Fibroblast of mammary gland (primary cell): ENCODE data around the gene GAD1.

Source experiments
- DNase-seq: peaks from one replicate; pipeline ENCODE4 v3.0.0-alpha.2; 2010; ENCODE audit warnings: low read depth
- H3K4me3 ChIP-seq: 2 replicates; pipeline ENCODE4 v1.5.1; 2011; ENCODE audit warnings: low read depth, mild to moderate bottlenecking, low read length, moderate library complexity; ENCODE audit not compliant: control insufficient read depth
- CTCF ChIP-seq: conservative IDR thresholded peaks from 2 replicates; pipeline ENCODE4 v1.5.1; 2011; ENCODE audit warnings: low read depth, low read length, inconsistent platforms; ENCODE audit not compliant: control insufficient read depth, insufficient read depth

GAD1 gene

GRCh38 chr2:170821531-170822289 lies 5.0 kb downstream of the GAD1 start:
- no peak for DNase-seq
- TF ChIP-seq CTCF: no peak
- no peak overlapping the region for H3K4me3 ChIP-seq

DNA sequence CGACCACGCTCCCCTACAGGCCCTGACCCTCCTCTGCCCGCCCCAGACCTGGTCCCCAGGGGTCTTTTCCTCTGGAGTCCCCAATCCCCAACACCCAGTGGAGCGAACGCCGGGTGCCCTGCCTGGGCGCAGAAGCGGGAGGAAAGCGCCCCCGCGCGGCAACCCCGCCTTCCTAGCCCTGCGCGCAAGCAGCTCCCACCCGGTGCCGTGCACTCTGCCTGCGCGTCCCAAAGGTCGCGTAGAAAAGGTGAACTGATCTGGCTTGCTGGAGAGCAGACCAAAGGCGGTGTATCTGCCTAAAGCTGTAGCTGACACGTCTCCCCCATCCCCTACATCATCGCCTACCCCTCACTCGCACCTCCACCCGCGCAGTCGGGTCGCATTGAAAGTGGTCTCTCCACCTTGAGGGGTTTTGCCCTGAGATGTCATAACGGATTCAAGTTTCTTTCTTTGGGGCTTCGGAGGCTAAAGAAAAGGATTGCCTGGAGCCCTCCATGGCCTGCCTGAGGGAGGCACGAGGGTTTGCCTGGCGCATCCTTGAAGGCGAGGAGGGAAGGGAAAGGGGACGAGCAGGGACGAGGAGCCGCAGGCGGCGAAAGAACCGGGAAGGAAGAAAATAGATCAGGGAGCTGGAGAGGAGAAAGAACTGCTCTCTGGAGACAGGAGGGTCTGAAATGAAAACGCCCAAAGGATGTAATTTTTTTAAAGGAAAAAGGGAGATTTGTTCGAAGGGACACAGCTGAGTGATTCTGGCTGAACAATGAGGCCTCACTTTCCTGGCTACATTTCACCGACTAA lies 5.8 kb downstream of the GAD1 start:
- TF ChIP-seq CTCF: no peak
- no peak for DNase-seq
- no peak overlapping the region for H3K4me3 ChIP-seq

GRCh38 chr2:170823088-170823897 lies 6.6 kb downstream of the GAD1 start:
- no peak for TF ChIP-seq CTCF
- H3K4me3 ChIP-seq: no peak overlapping the region
- no peak for DNase-seq

- DNase-seq: no peak
- no peak overlapping the region for H3K4me3 ChIP-seq
- TF ChIP-seq CTCF: no peak
Measured at GRCh38 chr2:170823898-170824215, 7.2 kb downstream of the GAD1 start.

DNA sequence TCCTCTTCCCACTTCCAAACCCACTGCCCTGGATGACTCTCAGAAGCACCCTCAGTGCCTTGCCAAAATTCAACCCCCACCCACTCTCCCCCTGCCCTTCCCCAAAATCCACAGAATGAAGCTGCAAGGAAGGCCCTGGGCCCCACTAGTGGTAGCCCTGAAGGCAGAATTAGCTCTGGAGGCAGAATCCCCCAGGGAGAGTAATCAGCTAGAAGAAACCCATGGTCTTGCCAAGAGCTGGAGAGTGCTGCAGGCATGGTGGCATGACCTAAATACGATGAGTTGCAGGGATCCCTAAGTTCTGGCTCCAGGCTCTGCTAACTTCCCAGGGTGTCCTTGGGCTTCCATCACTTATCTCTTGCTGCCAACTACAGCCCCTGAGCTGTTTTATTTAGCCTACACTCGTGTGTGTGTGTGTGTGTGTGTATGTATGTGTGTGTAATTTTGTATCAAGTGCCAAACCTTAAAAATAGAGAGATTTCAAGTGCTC lies 7.9 kb downstream of the GAD1 start:
- H3K4me3 ChIP-seq: no peak overlapping the region
- no peak for TF ChIP-seq CTCF
- DNase-seq: no peak

DNA sequence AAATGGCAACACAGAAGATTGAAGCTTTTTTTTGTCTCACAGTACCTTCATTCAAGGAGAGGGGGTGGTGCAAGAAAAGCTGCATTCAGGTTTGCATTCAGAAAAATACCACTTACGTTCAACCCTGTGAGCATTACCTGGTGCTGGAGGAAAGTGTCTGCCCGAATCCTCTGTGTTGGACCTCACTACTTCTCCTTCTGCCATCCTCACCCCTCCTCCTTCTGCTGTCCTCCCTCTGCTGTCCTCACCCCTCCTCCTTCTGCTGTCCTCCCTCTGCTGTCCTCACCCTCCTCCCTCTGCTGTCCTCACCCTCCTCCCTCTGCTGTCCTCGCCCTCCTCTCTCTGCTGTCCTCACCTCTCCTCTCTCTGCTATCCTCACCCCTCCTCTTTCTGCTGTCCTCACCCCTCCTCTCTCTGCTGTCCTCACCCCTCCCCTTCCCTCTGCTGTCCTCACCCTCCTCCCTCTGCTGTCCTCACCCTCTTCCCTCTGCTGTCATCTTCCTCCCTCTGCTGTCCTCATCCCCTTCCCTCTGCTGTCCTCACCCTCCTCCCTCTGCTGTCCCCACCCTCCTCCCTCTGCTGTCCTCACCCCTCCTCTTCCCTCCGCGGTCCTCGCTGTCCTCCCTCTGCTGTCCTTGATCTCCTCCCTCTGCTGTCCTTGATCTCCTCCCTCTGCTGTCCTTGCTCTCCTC lies 11.3 kb downstream of the GAD1 start:
- no peak for DNase-seq
- no peak for TF ChIP-seq CTCF
- H3K4me3 ChIP-seq: no peak overlapping the region
